B cell (primary cell): Measurements from ENCODE around the gene C3orf49. TPM values are rescaled to one million over a fixed set of nuclear protein-coding genes. Genes with fewer than 3 reads are reported as not detected.

ENCODE experiments used
- ATAC-seq: fragments of 200-7000 bp; cut with Tn5 transposase; one replicate; pipeline ENCODE4 v1.10.0; 2021; ENCODE audit warnings: low read depth, mild to moderate bottlenecking, moderate number of reproducible peaks, moderate library complexity
- CTCF ChIA-PET: fragments of 350-600 bp; sonication (Branson Sonifier 250); formaldehyde crosslinking; loops from one replicate; lab custom pipeline; 2021; ENCODE audit warnings: antibody characterized with exemption, inconsistent platforms; lab: Charles Lee
- POLR2A ChIA-PET: fragments of 350-600 bp; sonication (Branson Sonifier 250); formaldehyde crosslinking; loops from one replicate; lab custom pipeline; 2021; ENCODE audit warnings: antibody characterized with exemption; lab: Charles Lee
- DNase-seq: peaks from one replicate; pipeline ENCODE4 v3.0.0; 2013
- H2AFZ ChIP-seq: 2 replicates; pipeline ENCODE4 v1.6.1; 2012; ENCODE audit warnings: mild to moderate bottlenecking, low read depth, low read length; ENCODE audit not compliant: insufficient read depth, poor library complexity, severe bottlenecking
- H3K27ac ChIP-seq, 2 donors: 1 replicate in 1 of 2; 2 replicates in 1 of 2; pipeline ENCODE4 v1.5.1; 2012 to 2013; ENCODE audit warnings: low read length in 2 of 2, mild to moderate bottlenecking in 2 of 2, moderate library complexity in 1 of 2
- H3K27me3 ChIP-seq, 4 experiments: fragments of 200-600 bp in 1 of 4; sonication (generic) in 1 of 4; replicated peaks in 1 of 4; 1 replicate in 2 of 4; 2 replicates in 2 of 4; pipeline versions ENCODE4 v1.6.1 to v1.7.0; 2013 to 2016; ENCODE audit warnings: low read length in 3 of 4, mild to moderate bottlenecking in 2 of 4, mixed read lengths in 1 of 4, moderate library complexity in 1 of 4; ENCODE audit not compliant: insufficient read depth in 4 of 4, control insufficient read depth in 3 of 4; ENCODE audit errors: control extremely low read depth in 1 of 4
- H3K36me3 ChIP-seq, 2 experiments: replicated peaks in 1 of 2; 1 replicate in 1 of 2; 2 replicates in 1 of 2; pipeline versions ENCODE4 v1.6.1 to v1.7.1; 2013; ENCODE audit warnings: low read length in 1 of 2; ENCODE audit not compliant: insufficient read depth in 2 of 2, control insufficient read depth in 1 of 2; ENCODE audit errors: control extremely low read depth in 1 of 2, extremely low read depth in 1 of 2
- H3K4me1 ChIP-seq, 2 donors: fragments of 200-600 bp in 1 of 2; sonication (generic) in 1 of 2; 1 replicate in 1 of 2; 2 replicates in 1 of 2; pipeline versions ENCODE4 v1.5.1 to v1.6.1; 2013 to 2017; ENCODE audit warnings: low read length in 2 of 2; ENCODE audit not compliant: control insufficient read depth in 2 of 2, insufficient read depth in 2 of 2
- H3K4me2 ChIP-seq: replicated peaks from 2 replicates; pipeline ENCODE3; 2012; ENCODE audit warnings: mild to moderate bottlenecking, low read depth, low read length; ENCODE audit not compliant: poor library complexity, severe bottlenecking
- H3K4me3 ChIP-seq, 5 experiments: fragments of 200-600 bp in 1 of 5; sonication (generic) in 1 of 5; 1 replicate in 3 of 5; 2 replicates in 2 of 5; pipeline versions ENCODE4 v1.5.1 to v1.7.0; 2011 to 2016; ENCODE audit warnings: low read length in 4 of 5, mild to moderate bottlenecking in 4 of 5, low read depth in 2 of 5, control low read depth in 1 of 5, moderate library complexity in 1 of 5; ENCODE audit not compliant: insufficient read depth in 1 of 5; ENCODE audit errors: control extremely low read depth in 1 of 5, extremely low read depth in 1 of 5
- H3K79me2 ChIP-seq: fragments of 200-600 bp; sonication (generic); one replicate; pipeline ENCODE4 v1.6.0; 2016; ENCODE audit warnings: low read length; ENCODE audit not compliant: control insufficient read depth, insufficient read depth
- H3K9ac ChIP-seq: fragments of 200-600 bp; sonication (generic); 2 replicates; pipeline ENCODE4 v1.6.1; 2017; ENCODE audit warnings: mild to moderate bottlenecking, low read length, moderate library complexity
- H3K9me3 ChIP-seq, 3 donors: one replicate each; pipeline versions ENCODE4 v1.6.1 to v1.7.1; 2013; ENCODE audit warnings: low read length in 2 of 3; ENCODE audit not compliant: control insufficient read depth in 2 of 3, insufficient read depth in 1 of 3; ENCODE audit errors: control extremely low read depth in 1 of 3
- H4K20me1 ChIP-seq: 2 replicates; pipeline ENCODE4 v1.6.0; 2012; ENCODE audit warnings: mild to moderate bottlenecking, low read length; ENCODE audit not compliant: insufficient read depth, control insufficient read depth, poor library complexity, severe bottlenecking
- H3K27ac Mint-ChIP-seq: one replicate; pipeline ENCODE4 v1.8.0; 2021; ENCODE audit warnings: mixed read lengths
- H3K27me3 Mint-ChIP-seq: one replicate; pipeline ENCODE4 v1.8.0; 2021; ENCODE audit warnings: mixed read lengths
- H3K4me1 Mint-ChIP-seq: one replicate; pipeline ENCODE4 v1.8.0; 2021; ENCODE audit warnings: mixed read lengths
- H3K4me3 Mint-ChIP-seq: one replicate; pipeline ENCODE4 v1.8.0; 2021; ENCODE audit warnings: mixed read lengths
- H3K9me3 Mint-ChIP-seq: one replicate; pipeline ENCODE4 v1.8.0; 2022; ENCODE audit warnings: mixed read lengths; ENCODE audit not compliant: insufficient read depth
- EZH2 ChIP-seq: IDR thresholded peaks from 2 replicates; pipeline ENCODE4 v1.6.1; 2012; ENCODE audit warnings: borderline replicate concordance, low read depth, mild to moderate bottlenecking, moderate library complexity, low read length; ENCODE audit not compliant: insufficient read depth, poor library complexity, severe bottlenecking
- WGBS: methylation state at CpG from one replicate; pipeline ENCODE4 v1.1.5; 2013; ENCODE audit warnings: missing lambda C conversion rate; ENCODE audit not compliant: insufficient coverage; 5-methylcytosine and 5-hydroxymethylcytosine counted together
- intact Hi-C: fragments of 100-400 bp; cut with micrococcal nuclease; formaldehyde crosslinking; loops from one replicate; pipeline ENCODE4 v1.10.0; 2022
- polyA plus RNA-seq: library from polyadenylated mRNA; depleted of rRNA; stranded (reverse); fragments of >200 nt; gene quantifications from 2 replicates; pipeline ENCODE4 v1.2.3, GENCODE V29; 2012
- total RNA-seq, 2 donors: library from RNA; stranded (reverse); fragments of 120-200 nt in 1 of 2; gene quantifications; 1 replicate in 1 of 2; 2 replicates in 1 of 2; pipeline versions ENCODE4 v1.2.3 to v1.2.4, GENCODE V29; 2013 to 2022
- TF ChIP-seq, protein P1 (sequence below): fragments of 200-600 bp; IDR thresholded peaks from one replicate; pipeline ENCODE4 v1.8.0; 2022; ENCODE audit warnings: antibody characterized with exemption, mild to moderate bottlenecking

The C3orf49 gene
- total and polyA plus RNA-seq, 2 donors (not counting 1 experiment from before 2014, with no cell fraction given): not detected

- H3K4me2 ChIP-seq: no peak overlapping the region
- no peak overlapping the region for H2AFZ ChIP-seq
- intact Hi-C loops: no loop called here
- H4K20me1 ChIP-seq: no peaks in the 10 kb centered on the region
- no peak overlapping the region for H3K4me3 ChIP-seq
- Mint-ChIP-seq H3K27ac (no peak overlapping the region), H3K4me3 (no peak overlapping the region), H3K9me3 (no peaks in the 10 kb centered on the region), H3K27me3 (no peaks in the 10 kb centered on the region), H3K4me1 (peaks cover 25% of the 10 kb centered on the region)
- H3K9me3 ChIP-seq: no peaks in the 10 kb centered on the region
- H3K79me2 ChIP-seq: peaks cover 8% of the 10 kb centered on the region
- no CpG with 5 or more reads among the region's 2 CpGs for WGBS
- H3K36me3 ChIP-seq: no peaks in the 10 kb centered on the region
- H3K4me1 ChIP-seq: no peaks in the 10 kb centered on the region
- ChIA-PET POLR2A (no interaction called here), CTCF (no interaction called here)
- TF ChIP-seq EZH2: no peak
- TF ChIP-seq, protein P1, sequence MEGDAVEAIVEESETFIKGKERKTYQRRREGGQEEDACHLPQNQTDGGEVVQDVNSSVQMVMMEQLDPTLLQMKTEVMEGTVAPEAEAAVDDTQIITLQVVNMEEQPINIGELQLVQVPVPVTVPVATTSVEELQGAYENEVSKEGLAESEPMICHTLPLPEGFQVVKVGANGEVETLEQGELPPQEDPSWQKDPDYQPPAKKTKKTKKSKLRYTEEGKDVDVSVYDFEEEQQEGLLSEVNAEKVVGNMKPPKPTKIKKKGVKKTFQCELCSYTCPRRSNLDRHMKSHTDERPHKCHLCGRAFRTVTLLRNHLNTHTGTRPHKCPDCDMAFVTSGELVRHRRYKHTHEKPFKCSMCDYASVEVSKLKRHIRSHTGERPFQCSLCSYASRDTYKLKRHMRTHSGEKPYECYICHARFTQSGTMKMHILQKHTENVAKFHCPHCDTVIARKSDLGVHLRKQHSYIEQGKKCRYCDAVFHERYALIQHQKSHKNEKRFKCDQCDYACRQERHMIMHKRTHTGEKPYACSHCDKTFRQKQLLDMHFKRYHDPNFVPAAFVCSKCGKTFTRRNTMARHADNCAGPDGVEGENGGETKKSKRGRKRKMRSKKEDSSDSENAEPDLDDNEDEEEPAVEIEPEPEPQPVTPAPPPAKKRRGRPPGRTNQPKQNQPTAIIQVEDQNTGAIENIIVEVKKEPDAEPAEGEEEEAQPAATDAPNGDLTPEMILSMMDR: no peak
- H3K27me3 ChIP-seq: no peaks in the 10 kb centered on the region
- no peak overlapping the region for H3K9ac ChIP-seq
- no peak for ATAC-seq
- no peak overlapping the region for H3K27ac ChIP-seq
- no peak for DNase-seq
These were observed 38.2 kb downstream of the C3orf49 start for GRCh38 chr3:63857311-63857710.

- POLR2A ChIA-PET: no interaction called here
- intact Hi-C loops: no loop called here
- Mint-ChIP-seq H3K4me3 (no peak overlapping the region), H3K9me3 (no peaks in the 10 kb centered on the region), H3K27ac (no peak overlapping the region), H3K27me3 (no peaks in the 10 kb centered on the region), H3K4me1 (peaks cover 43% of the 10 kb centered on the region)
- no peak for TF ChIP-seq EZH2
- TF ChIP-seq, protein P1: no peak
- Histone ChIP-seq H3K27ac (no peak overlapping the region), H2AFZ (no peak overlapping the region), H3K9me3 (no peaks in the 10 kb centered on the region), H3K36me3 (no peaks in the 10 kb centered on the region), H3K9ac (no peak overlapping the region), H3K79me2 (peaks cover 29% of the 10 kb centered on the region), H3K4me2 (no peak overlapping the region), H4K20me1 (no peaks in the 10 kb centered on the region), H3K4me3 (no peak overlapping the region), H3K4me1 (peaks cover 16 to 19% of the 10 kb centered on the region in 2 donors), H3K27me3 (no peaks in the 10 kb centered on the region)
- no CpG with 5 or more reads among the region's 3 CpGs for WGBS
- ATAC-seq (no peak), DNase-seq (no peak)
- CTCF ChIA-PET: no interaction called here
These were observed 41.7 kb downstream of the C3orf49 start for GRCh38 chr3:63860776-63861175.
